ENCODE results near the gene GPR153.

The GPR153 gene

DNA sequence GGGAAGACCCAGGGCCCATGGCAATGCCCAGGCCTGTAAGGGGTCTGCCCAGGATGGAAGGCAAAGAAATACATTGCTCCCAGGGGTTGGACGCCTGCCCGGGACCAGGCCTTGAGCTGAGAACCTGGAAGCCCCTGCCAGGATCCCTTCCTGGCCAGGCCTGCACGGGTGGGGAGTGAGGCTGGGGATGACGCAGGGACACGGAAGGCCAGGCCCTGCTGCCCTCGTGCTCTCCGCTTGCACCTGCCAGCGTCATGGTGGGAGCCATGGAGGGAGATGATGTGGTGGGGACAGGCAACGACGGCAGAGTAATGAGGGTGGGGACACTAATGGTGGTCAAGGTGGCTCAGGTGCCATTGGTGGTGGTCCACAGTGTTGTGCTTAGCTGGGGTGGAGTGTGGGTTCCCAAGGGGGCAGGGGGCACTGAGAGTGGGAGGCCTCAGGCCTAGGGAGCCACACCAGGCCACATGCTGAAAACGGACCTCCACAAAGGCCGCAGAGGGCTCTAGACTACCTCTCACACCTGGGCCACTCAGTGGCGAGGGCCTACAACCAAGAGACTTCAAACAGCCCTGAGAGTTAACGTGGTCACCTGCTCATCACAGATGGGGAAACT is 12.6 kb downstream of the GPR153 start:
- DNase-seq (ENCODE audit: low spot score): no peak

DNA sequence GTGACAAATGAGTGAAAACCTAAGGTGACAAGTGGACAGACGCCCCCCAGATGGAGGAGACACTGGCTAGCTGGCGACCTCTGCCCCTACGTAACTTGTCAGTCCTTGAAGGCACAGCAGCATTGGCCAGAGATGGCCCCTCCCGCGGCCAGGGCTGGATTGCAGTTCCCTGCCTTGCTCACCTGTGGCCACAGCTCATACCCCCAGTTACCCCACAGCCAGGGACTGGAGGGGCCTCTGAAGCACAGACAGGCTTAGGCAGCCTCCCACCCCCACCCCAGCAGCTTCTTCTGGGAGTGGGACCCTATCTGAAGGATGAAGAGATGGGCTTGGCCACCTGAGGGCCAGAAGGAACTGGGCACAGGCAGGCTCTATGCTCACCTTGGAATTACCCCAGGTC is 13.2 kb downstream of the GPR153 start:
- no peak for DNase-seq (ENCODE audit: low spot score)

DNA sequence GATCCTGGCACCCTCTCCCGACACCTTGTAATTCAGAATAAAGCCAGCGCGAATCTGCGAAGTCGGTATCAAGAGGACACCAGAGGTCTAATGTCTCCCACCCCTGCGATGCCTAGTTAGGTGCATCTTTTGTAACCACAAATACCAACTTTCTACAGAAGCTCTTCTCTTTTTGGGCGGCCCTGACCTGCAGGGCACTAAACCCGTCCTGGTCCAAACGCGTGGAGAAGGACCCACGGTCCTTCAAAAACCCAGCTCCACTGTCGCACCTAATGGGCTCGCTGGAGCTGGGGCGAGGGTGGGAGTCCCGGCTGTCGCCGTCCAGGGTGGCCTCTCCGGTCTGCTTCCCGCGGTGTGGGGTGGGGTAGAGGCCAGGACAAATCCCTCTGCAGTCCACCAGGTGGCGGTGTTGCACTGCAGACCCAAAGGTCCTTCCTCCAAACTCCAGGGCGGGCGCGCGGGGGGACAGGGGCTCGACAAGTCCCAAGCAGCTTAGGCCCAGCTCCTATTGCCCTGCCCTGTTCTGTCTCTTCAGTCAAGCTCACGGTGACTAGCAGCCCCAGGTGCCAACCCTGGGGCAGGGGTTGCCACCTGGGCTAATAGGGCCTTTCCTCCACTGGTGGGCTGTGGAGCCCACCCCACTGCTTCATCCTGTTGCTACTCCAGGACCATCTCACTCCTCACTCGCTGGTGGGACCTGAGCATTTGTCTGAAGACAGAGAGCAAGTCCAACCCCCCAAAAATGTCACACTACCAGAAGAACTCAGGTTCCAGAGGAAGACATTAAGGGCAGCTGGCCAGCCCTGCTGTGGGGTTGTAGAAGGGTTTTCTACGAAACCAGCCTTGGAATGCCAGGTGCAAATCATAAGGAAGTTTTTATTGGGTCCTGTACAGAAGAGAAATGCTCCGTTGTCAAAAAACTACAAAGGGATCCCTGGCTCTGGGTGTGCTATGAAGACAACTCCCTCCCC is 14.1 kb downstream of the GPR153 start:
- peak; percentile 41 for DNase-seq (ENCODE audit: low spot score)

DNA sequence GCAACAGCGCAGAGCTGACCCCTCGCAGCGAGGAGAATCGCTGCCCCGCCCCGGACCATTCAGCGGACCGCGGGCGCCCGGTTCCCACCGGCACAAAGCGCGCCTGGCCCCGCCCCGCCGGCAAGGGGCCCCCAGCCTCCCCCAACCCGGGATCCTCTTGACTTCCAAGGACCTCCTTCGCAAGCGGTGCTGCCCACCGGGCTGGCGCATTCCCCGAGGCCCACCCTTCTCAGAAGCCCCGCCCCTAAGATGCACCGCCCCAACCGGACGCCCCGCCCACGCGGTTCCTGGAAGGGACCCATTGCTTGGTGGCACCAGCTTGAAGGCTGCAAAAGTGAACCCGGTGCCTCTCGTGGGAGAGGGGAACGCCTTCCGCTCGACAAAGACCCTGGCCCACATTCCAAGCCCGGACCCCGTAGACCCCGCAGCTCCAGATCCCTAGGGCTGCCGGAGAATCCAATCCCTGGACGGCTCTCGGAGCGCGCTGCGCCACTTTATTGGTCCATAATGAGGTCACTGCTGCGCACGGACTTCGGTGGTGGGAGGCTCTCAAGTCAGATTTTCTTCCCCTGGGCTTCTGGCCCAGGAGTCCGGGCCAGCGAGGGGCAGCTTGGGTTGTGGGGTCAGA is 14.9 kb downstream of the GPR153 start:
- DNase-seq (ENCODE audit: low spot score): no peak

DNA sequence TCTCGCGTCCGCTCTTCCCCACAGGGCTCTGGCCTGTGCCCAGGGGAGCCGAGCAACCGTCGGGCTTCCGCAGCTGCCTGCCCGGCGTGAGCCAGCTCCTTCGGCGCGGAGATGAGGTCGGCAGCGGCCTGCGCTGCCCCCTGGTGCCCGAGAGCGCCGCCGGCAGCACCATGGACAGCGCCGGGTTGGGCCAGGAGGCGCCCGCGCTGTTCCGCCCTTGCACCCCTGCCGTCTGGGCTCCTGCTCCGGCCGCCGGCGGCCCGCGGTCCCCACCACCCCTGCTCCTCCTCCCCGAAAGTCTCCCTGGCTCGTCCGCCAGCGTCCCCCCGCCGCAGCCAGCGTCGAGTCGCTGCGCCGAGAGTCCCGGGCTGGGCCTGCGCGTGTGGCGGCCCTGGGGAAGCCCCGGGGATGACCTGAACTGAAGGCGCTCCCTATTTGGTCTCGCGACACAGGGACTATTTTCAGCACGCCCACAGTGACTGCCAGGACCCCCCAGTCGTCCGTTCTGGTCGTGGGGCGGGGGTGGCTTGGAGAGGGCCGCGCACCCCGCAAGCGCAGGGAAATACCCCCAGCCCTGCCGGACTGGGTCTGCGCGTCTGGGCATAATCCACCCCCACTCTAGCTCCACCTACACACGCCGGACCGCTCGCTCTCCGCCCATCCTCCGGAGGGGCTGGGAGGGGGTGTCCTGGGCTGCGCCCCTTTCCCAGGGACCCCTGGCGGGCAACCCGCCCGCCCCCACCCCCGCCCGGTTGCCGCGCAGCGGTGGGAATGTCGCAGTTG is 15.6 kb downstream of the GPR153 start:
- DNase-seq (ENCODE audit: low spot score): peak; percentile 45

DNA sequence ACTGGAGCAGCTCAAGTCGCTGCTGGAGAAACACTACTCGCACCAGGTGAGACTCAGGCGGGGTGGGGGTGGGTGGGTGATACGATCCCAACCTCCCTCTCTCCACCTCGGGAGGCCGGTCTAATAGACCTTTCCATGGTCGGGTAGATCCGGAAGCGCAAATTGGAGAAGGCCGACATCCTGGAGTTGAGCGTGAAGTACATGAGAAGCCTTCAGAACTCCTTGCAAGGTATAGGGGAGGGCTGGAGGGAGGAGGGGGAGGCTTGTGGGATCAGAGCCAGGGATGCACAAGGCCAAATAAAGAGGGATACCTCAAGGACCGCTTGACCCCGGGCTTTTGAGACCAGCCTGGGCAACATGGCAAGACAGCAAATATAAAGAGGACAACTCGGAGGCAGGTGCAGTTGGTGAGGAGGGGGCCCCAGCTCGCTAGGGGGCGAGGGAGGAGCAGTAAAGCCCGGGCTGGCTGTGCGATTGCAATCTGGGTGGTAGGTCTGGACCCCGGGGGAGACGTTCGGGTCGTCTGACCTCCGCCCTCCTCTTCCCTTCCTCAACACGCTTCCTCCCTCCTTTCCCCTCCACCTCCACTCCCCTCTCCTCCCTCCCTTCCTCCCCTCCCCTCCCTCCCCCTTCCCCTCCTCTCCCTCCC is 16.4 kb downstream of the GPR153 start:
- DNase-seq (ENCODE audit: low spot score): no peak

DNA sequence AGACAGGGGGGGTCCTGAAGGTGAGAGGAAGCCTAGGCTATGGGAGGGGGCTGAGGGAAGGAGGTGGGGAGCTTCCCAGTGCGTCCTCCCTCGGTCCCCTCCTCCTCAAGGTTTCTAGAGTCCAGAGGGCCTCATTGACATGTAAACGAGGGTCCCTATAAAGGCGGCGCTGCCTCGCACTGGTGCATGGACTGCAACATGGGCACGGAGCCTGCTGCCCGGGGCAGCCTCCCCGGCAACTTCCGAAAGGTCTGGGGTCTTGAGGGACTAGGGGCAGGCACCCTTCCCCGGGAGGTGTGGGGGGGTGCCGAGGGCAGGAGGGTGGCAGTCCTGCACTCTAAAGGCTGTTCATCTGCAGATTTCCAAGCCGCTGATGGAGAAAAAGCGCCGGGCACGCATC is 16.9 kb downstream of the GPR153 start, which contains the start of gene HES3:
Gene HES3 (plus strand): TSS at position 187 of the 400 bp plus-strand sequence. CDS start 187 bp downstream, at position 374.
- no peak for DNase-seq (ENCODE audit: low spot score)

DNA sequence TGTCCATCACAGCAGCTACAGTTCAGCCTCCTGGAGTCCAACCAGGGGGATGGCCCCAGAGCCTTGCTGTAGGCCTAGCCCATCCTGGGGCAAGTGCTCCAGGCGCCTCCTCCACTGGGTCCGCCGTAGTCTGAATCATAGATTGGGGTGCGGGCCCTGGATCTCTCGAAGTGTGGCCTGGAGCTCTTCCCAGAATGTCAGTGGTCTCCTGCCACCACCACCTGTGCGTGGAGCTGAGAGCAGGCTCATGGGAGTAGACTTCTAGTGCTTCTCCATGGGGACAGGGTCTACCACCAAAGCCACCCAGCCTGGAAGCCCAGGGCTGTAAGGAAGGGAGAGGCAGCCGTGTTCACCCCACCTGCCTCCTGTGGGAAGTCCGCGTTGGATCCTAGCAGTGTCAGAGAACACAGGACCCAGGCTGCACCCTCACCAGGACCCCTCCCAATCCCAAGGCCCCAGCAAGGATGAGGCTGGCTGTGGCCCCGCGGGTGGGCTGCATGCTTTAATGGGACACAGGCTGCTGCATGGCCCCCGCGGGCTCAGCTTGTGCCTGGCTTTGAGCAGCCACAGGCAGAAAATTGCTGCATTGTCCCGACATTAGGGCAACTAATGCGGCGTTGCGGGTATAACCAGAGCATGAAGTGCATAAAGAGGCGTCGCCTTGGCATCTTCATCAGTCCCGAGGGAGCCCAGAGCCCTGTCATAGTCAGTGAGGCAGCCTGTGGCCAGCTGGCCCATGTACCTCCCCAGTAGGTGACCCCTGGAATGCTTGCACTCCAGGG is 17.7 kb downstream of the GPR153 start:
- DNase-seq (ENCODE audit: low spot score): no peak

DNA sequence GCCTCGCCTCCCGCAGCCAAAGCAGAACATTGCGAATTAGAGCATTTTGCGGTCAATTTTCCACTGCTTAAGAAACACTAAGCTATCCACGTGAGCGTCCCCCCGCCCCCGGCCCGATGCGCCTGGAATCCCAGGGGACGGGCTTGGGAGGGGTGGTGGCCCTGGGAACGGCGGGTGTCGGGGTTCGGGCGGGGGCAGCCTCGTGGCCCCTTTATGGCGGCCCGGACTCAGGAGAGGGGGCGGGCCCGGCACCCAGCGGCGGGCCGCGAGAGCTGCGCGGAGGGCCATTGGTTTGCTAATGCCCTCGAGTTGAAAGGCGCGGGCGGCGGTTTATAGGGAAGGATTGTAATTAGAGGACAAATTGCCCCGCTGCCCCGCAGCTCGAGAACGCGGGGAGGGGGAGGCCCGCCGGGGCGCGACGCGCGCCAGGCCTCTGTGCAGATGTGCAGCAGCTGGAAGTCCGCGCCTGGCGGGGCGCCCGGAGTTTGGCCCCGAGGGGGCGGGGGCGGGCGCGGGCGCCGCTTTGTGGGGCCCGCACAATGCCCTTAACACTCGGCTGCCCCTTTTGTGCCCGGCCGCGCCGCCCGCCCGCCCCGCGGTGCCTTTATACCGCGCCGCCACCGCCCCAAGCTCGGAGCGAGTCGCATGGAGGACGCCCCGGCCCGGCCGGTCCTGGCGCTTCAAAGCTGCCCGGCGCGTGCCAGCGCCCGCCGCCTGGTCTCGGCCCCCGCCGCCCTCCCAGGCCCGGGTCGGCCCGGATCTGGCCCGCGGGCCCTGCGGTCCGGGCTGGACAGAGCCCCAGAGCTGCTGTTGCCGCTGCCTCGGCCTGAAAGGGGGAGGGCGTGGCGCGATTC is 18.8 kb downstream of the GPR153 start:
- no peak for DNase-seq (ENCODE audit: low spot score)

DNA sequence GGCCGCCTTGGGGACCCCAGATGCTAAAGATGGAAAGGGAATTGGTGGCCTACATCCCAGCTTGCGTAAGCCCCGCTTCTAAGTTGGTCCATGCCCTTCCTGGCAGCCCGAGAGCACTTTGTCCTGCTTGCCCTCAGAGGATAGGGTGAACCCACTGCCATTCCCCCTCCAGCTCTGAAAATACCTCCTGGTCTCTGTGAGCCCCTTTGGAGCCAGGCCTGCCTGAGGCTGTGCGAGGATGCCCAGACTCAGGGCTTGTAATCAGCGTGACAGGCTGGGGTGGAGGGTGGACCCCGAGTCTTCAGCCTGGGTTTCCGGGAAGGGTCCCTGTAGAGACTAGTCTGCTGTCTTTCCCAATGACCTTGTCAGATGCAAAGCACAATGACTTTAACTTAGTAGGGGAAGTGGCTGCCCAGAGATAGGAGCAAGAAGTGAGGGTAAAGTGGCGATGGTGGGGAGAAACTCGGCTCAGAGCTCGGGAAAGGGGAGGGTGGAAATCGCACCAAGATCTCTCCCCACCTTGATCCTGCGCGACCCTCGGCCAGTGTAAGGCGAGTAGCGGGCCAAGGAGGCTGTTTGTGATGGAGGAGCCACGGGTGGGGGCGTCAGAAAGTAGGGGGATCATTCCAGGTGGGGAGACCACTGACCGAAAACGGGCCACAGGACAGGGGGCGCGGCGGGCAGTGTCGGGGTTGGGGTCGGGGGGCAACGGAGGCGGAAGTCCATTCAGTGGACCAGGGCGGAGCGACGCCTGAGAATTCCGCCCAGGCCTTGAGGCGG is 19.6 kb downstream of the GPR153 start:
- DNase-seq (ENCODE audit: low spot score): no peak

DNA sequence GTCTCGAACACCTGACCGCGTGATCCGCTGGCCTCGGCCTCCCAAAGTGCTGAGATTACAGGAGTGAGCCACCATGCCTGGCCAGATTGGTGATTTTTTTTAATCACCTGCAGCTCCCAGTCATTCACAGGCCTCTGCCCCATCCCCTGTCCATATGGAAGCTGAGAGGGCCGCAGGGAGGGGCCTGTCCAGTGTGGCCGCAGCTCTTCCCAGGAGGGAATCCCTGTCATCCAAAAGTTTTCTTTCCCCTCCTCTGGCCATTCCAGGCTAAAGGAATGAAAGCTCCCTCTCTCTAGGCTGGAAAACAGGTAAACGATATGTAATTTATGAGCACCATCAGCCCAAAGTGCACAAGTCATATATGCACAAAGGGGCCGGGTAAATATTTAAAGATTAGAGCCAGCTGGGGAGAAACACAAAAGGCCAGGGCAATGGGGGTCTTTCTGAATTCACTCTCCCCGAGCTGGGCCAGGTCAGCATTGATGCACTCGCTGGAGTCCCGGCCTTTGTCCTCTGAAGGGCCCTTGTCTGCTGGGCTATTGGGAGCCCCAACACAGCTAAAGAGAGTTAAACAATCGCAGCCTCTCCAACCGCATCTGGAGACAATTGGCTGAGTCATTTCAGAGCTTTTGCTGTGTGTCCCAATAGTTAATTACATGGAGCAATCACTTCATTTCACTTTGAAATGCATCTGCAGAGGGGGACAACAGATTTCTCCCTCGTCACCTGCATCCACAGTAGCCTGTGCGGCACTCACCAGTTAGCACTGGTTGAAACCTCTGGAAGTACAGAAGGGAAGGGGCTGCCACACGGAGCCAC is 20.7 kb downstream of the GPR153 start:
- DNase-seq (ENCODE audit: low spot score): no peak

DNA sequence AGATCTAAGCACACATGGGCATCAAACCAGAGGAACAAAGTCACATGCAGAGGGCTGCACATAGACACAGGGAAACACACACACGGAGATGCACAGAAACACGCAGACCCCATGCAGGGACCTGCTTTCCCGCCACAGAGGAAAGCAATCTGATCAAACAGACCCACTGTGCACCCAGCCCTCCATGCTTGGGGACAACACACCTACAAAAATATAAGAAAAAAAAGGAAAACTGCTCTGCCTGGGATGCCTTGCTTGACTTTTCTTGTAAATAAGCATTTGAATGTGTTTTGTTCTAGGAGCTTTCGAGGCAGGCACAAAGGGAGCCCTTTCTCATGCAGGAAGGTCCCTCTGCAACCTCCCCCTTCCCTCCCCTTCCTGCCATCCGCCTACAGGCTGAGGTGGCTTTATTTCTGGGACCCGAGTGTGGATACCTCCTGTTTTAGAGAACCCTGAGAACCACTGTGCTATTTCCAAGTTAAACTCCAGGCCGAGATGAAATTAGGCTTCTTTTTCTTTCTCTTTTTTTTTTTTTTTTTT is 21.6 kb downstream of the GPR153 start:
- DNase-seq (ENCODE audit: low spot score): no peak

DNA sequence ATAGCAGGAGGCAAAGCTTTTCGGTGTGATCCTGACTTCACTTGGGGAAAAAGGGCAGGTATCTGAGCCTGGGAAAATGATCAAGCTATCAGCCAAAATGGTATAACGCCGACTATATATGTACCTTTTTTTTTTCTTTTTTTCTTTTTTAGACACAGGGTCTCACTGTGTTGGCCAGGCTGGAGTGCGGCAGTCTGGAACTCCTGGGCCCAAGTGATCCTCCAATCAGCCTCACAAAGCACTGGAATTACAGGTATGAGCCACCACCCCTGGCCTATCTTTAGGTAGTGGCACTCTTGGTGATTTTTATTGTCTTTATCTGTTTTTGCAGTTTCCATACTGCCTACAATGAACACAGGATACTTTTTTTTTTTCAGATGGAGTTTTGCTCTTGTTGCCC is 23.8 kb downstream of the GPR153 start:
- DNase-seq (ENCODE audit: low spot score): no peak

DNA sequence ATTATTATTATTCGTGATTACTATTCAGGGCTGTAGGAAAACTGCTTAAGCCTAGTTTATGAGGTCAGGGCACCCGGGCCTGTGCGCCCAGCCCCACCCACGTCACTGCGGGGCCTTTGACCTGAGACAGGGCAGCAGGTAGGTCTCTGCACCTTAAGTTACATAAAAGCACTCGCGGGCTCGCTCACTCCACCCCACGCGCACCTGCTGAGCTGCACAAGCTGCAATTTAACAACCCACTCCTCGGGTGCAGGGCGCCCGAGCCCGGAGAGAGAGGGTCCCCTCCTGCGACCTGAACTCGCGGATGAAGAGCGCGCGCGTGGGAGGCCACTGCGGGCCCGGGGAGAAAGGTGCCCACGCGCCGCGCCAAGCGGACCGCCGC is 25.6 kb downstream of the GPR153 start:
- DNase-seq (ENCODE audit: low spot score): no peak

DNA sequence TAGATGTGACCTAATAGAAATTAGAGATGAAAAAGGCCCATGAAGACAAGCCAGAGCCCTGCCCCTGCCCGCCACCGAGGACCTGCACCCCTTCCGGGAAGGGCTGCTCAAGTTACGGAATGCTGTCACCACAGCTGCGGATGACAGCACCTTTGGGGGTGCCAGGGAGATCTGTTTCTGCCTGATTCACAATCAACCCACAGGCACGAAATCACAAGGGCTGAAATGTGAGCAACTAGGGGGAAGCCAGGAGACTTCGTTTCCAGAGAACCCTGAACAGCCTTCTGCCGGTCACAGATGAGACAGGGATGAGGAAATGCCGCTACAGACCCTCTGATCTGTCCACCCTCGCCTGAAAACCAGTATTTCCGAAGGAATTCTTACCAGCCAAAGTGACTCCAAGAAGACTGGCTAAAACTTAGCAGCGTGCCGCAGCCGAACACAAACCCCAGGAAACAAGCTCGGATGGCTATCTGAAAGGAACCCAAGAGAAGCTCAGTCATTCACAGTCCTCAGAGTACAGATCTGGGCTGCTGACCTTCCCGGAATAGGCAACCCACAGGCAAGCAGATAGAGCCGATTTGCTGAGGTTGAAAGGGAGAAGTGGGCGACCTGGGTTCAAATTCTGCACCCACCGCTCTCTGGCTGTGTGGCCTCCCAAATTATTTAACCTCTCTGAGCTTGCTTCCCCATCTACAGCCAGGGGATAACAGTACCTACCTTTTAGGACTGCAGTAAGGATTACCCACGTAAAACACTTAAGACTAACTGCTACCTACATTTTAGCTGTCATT is 26.2 kb downstream of the GPR153 start:
- DNase-seq (ENCODE audit: low spot score): no peak

DNA sequence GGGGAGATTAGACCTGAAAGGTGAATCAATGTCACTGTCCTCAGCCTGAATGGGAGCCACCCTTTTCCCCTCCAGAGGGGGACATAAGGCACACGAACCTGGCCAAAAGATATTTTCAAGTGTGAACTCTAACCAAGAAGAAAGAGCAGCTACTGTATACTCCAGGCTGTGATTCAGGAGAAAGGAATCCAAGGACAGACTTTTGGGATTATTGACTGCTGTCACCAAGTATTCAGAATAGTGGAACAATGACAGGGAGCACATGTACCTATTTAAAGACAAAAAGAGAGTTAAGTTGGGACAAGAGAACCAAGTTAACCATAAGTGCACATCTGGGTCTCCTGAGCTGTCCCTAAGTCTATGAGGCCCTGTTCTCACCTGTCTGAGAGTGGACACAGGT is 27.5 kb downstream of the GPR153 start:
- DNase-seq (ENCODE audit: low spot score): no peak

DNA sequence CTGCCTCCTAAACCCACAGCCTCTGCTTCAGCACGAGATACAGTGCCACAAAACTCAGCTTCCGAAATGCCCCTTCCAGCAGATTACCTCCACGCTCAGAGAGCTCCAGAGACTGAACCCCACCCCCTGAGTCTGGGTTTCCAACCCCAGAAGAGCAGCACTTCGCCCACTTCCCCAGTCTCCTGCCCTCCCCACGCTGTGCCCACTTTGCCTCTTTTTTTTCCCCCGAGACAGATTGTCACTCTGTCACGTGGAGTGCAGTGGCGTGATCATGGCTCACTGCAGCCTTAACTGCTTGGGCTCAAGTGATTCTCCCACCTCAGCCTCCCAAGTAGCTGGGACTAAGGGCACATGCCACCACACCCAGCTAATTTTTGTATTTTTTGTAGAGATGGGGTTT is 35.2 kb downstream of the GPR153 start:
- DNase-seq (ENCODE audit: low spot score): no peak
